ENCODE results near the gene PPP2R2C. TPM values are rescaled to one million over a fixed set of nuclear protein-coding genes. Genes with fewer than 3 reads are reported as not detected.
A peak's percentile ranks its signal among the peaks of the same experiment; 100 is the strongest.

PPP2R2C gene
- total and polyA plus RNA-seq, 2 experiments from 2014 or later = 1.3 to 9.2 TPM

DNA sequence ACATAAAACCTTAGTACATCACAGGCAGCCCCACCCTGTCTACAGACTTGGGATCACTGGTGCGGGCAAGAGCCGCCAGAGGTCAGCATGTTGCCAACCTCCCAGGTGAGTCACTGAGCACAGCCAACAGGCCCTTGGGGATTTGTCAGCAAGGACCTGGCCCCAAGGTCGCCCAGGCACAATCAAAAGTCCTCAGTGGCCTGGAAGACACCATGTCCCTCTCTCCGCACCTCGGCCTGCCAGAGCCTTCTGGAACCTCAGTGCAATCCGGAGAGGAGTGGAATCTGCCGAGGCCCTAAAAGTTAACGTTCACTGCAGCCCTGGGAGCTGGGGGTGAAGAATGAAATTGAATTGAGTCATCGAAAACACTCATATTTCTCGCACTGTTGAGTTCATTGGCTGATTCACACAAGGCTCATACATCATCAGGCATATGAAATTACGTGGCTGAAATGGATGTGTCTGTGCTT lies 128.4 kb downstream of the PPP2R2C start:
- Mint-ChIP-seq H3K9me3 (no peaks in the 10 kb centered on the region), H3K4me1 (peaks cover 18% of the 10 kb centered on the region), H3K27me3 (ENCODE audit: insufficient read depth, low read depth, poor library complexity) (peaks cover 6% of the 10 kb centered on the region), H3K36me3 (ENCODE audit: low read depth) (no peaks in the 10 kb centered on the region), H3K4me3 (no peak overlapping the region), H3K27ac (no peak overlapping the region)
- H3K27ac ChIP-seq (ENCODE audit: low read depth) = no peak overlapping the region
- H3K4me1 ChIP-seq (ENCODE audit: insufficient read depth) = no peaks in the 10 kb centered on the region
- H3K4me3 ChIP-seq = no peak overlapping the region
- peak; percentile 17 to 48; a peak in 3 of 4 replicates for TF ChIP-seq CTCF (conservative IDR thresholded peaks at IDR 0.05; ENCODE audit: low read depth in 2 of 2)
- TF ChIP-seq POLR2AphosphoS5 (IDR thresholded peaks at IDR 0.05; ENCODE audit: low read depth) = no peak
- H3K27me3 ChIP-seq (ENCODE audit: insufficient read depth) = no peaks in the 10 kb centered on the region
- ATAC-seq (peak; percentile 67), DNase-seq (ENCODE audit: low spot score) (no peak)
- no peaks in the 10 kb centered on the region for H4K20me1 ChIP-seq (replicated peaks; ENCODE audit: insufficient read depth)
- H3F3A ChIP-seq (replicated peaks; ENCODE audit: low read depth) = no peaks in the 10 kb centered on the region
- H2AFZ ChIP-seq = no peak overlapping the region
- H3K9me2 ChIP-seq (ENCODE audit: insufficient read depth) = no peaks in the 10 kb centered on the region
- no peaks in the 10 kb centered on the region for H3K36me3 ChIP-seq (ENCODE audit: insufficient read depth)
- no peaks in the 10 kb centered on the region for H3K79me2 ChIP-seq (replicated peaks; ENCODE audit: insufficient read depth)
- no peak overlapping the region for H3K4me2 ChIP-seq

- H3K27ac Mint-ChIP-seq = no peak overlapping the region
- H3K4me2 ChIP-seq = no peak overlapping the region
- no peak overlapping the region for H3K4me3 ChIP-seq
- no peak overlapping the region for H3K4me3 Mint-ChIP-seq
- DNase-seq (ENCODE audit: low spot score) (no peak), ATAC-seq (no peak)
- no peaks in the 10 kb centered on the region for H3K36me3 ChIP-seq (ENCODE audit: insufficient read depth)
- TF ChIP-seq JUNB (IDR thresholded peaks at IDR 0.05; ENCODE audit: unreplicated experiment) (no peak), REST (IDR thresholded peaks at IDR 0.05; ENCODE audit: unreplicated experiment) (no peak), EZH2phosphoT487 (IDR thresholded peaks at IDR 0.05; ENCODE audit: unreplicated experiment) (no peak), CREB1 (CRISPR knock-in tag; IDR thresholded peaks at IDR 0.05; ENCODE audit: low read depth) (no peak), EZH2 (IDR thresholded peaks at IDR 0.05; ENCODE audit: low read depth, unreplicated experiment) (no peak)
- TF ChIP-seq, protein P1, sequence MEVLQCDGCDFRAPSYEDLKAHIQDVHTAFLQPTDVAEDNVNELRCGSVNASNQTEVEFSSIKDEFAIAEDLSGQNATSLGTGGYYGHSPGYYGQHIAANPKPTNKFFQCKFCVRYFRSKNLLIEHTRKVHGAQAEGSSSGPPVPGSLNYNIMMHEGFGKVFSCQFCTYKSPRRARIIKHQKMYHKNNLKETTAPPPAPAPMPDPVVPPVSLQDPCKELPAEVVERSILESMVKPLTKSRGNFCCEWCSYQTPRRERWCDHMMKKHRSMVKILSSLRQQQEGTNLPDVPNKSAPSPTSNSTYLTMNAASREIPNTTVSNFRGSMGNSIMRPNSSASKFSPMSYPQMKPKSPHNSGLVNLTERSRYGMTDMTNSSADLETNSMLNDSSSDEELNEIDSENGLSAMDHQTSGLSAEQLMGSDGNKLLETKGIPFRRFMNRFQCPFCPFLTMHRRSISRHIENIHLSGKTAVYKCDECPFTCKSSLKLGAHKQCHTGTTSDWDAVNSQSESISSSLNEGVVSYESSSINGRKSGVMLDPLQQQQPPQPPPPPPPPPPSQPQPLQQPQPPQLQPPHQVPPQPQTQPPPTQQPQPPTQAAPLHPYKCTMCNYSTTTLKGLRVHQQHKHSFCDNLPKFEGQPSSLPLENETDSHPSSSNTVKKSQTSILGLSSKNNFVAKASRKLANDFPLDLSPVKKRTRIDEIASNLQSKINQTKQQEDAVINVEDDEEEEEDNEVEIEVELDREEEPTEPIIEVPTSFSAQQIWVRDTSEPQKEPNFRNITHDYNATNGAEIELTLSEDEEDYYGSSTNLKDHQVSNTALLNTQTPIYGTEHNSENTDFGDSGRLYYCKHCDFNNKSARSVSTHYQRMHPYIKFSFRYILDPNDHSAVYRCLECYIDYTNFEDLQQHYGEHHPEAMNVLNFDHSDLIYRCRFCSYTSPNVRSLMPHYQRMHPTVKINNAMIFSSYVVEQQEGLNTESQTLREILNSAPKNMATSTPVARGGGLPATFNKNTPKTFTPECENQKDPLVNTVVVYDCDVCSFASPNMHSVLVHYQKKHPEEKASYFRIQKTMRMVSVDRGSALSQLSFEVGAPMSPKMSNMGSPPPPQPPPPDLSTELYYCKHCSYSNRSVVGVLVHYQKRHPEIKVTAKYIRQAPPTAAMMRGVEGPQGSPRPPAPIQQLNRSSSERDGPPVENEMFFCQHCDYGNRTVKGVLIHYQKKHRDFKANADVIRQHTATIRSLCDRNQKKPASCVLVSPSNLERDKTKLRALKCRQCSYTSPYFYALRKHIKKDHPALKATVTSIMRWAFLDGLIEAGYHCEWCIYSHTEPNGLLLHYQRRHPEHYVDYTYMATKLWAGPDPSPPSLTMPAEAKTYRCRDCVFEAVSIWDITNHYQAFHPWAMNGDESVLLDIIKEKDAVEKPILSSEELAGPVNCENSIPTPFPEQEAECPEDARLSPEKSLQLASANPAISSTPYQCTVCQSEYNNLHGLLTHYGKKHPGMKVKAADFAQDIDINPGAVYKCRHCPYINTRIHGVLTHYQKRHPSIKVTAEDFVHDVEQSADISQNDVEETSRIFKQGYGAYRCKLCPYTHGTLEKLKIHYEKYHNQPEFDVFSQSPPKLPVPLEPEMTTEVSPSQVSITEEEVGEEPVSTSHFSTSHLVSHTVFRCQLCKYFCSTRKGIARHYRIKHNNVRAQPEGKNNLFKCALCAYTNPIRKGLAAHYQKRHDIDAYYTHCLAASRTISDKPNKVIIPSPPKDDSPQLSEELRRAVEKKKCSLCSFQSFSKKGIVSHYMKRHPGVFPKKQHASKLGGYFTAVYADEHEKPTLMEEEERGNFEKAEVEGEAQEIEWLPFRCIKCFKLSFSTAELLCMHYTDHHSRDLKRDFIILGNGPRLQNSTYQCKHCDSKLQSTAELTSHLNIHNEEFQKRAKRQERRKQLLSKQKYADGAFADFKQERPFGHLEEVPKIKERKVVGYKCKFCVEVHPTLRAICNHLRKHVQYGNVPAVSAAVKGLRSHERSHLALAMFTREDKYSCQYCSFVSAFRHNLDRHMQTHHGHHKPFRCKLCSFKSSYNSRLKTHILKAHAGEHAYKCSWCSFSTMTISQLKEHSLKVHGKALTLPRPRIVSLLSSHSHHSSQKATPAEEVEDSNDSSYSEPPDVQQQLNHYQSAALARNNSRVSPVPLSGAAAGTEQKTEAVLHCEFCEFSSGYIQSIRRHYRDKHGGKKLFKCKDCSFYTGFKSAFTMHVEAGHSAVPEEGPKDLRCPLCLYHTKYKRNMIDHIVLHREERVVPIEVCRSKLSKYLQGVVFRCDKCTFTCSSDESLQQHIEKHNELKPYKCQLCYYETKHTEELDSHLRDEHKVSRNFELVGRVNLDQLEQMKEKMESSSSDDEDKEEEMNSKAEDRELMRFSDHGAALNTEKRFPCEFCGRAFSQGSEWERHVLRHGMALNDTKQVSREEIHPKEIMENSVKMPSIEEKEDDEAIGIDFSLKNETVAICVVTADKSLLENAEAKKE (CRISPR knock-in tag; IDR thresholded peaks at IDR 0.05) = no peak
- peaks cover 8% of the 10 kb centered on the region for H3K27me3 Mint-ChIP-seq (ENCODE audit: insufficient read depth, low read depth, poor library complexity)
- H3K4me1 Mint-ChIP-seq = peaks cover 28% of the 10 kb centered on the region
- no peaks in the 10 kb centered on the region for H3K9me2 ChIP-seq (ENCODE audit: insufficient read depth)
- no peaks in the 10 kb centered on the region for H3F3A ChIP-seq (replicated peaks; ENCODE audit: low read depth)
- no peaks in the 10 kb centered on the region for H3K27me3 ChIP-seq (ENCODE audit: insufficient read depth)
- H3K79me2 ChIP-seq (replicated peaks; ENCODE audit: insufficient read depth) = no peaks in the 10 kb centered on the region
- H4K20me1 ChIP-seq (replicated peaks; ENCODE audit: insufficient read depth) = no peaks in the 10 kb centered on the region
- peaks cover 6% of the 10 kb centered on the region; the same call in 1 of the 2 replicates for H3K4me1 ChIP-seq (ENCODE audit: insufficient read depth)
- H2AFZ ChIP-seq = no peak overlapping the region
- no peaks in the 10 kb centered on the region for H3K9me3 Mint-ChIP-seq
- H3K36me3 Mint-ChIP-seq (ENCODE audit: low read depth) = no peaks in the 10 kb centered on the region
- no peak overlapping the region for H3K27ac ChIP-seq (ENCODE audit: low read depth)
Observed at GRCh38 chr4:6342530-6343293, 129.7 kb downstream of the PPP2R2C start.

Measured in GM23338 (cell line).